Neural cell (in vitro differentiated cells): Measurements from ENCODE around the gene CATSPER1. TPM values are rescaled to one million over a fixed set of nuclear protein-coding genes. Genes with fewer than 3 reads are reported as not detected.

ENCODE experiments used
- H2AFZ ChIP-seq: fragments of 200-600, 300-800 bp; sonication (generic), shearing (Covaris generic); 2 replicates; pipeline ENCODE4 v1.6.0; 2014; ENCODE audit warnings: low read depth, mild to moderate bottlenecking, antibody characterized with exemption, low read length, moderate library complexity
- H3F3A ChIP-seq: fragments of 200-600 bp; shearing (Covaris generic); 2 replicates; pipeline ENCODE4 v1.6.1; 2016; ENCODE audit warnings: mild to moderate bottlenecking, moderate library complexity, mixed read lengths, antibody characterized with exemption, low read length; ENCODE audit not compliant: insufficient read depth, poor library complexity, severe bottlenecking
- H3K27ac ChIP-seq: fragments of 200-600, 300-800 bp; sonication (generic), shearing (Covaris generic); 2 replicates; pipeline ENCODE4 v1.5.1; 2014; ENCODE audit warnings: mild to moderate bottlenecking, low read length, moderate library complexity
- H3K27me3 ChIP-seq: fragments of 300-800, 200-600 bp; sonication (generic), shearing (Covaris generic); 2 replicates; pipeline ENCODE4 v1.6.0; 2014; ENCODE audit warnings: mild to moderate bottlenecking, low read depth, low read length, moderate library complexity; ENCODE audit not compliant: insufficient read depth
- H3K36me3 ChIP-seq: fragments of 300-800, 200-600 bp; sonication (generic), shearing (Covaris generic); 2 replicates; pipeline ENCODE4 v1.5.1; 2014; ENCODE audit warnings: mild to moderate bottlenecking, antibody characterized with exemption, low read length, moderate library complexity; ENCODE audit not compliant: insufficient read depth
- H3K4me2 ChIP-seq: fragments of 300-800, 200-600 bp; sonication (generic), shearing (Covaris generic); 2 replicates; pipeline ENCODE4 v1.6.0; 2014; ENCODE audit warnings: mild to moderate bottlenecking, low read length
- H3K4me3 ChIP-seq: fragments of 300-800, 200-600 bp; sonication (generic), shearing (Covaris generic); 2 replicates; pipeline ENCODE4 v1.5.1; 2014; ENCODE audit warnings: mild to moderate bottlenecking, low read length, moderate library complexity
- H3K79me2 ChIP-seq: fragments of 200-600 bp; shearing (Covaris generic); replicated peaks from 2 replicates; pipeline ENCODE4 v1.6.0; 2014; ENCODE audit warnings: mild to moderate bottlenecking, low read length, moderate library complexity; ENCODE audit not compliant: insufficient read depth
- H3K9ac ChIP-seq: fragments of 300-800, 200-600 bp; sonication (generic), shearing (Covaris generic); 2 replicates; pipeline ENCODE4 v1.6.1; 2016; ENCODE audit warnings: mild to moderate bottlenecking, low read length, mixed read lengths
- H3K9me2 ChIP-seq: fragments of 200-600 bp; shearing (Covaris generic); 2 replicates; pipeline ENCODE4 v1.6.1; 2016; ENCODE audit warnings: mild to moderate bottlenecking, low read length, mixed read lengths; ENCODE audit not compliant: insufficient read depth
- H3K9me3 ChIP-seq: fragments of 200-600, 300-800 bp; sonication (generic), shearing (Covaris generic); 2 replicates; pipeline ENCODE4 v1.6.1; 2016; ENCODE audit warnings: mild to moderate bottlenecking, mixed run types, low read length, moderate library complexity, mixed read lengths
- H4K20me1 ChIP-seq: fragments of 200-600 bp; shearing (Covaris generic); 2 replicates; pipeline ENCODE4 v1.6.1; 2016; ENCODE audit warnings: mild to moderate bottlenecking, mixed run types; ENCODE audit not compliant: insufficient read depth
- CTCF ChIP-seq: fragments of 450-650 bp; IDR thresholded peaks from 2 replicates; pipeline ENCODE4 v1.5.1; 2014; ENCODE audit warnings: antibody characterized with exemption, mild to moderate bottlenecking, moderate library complexity; ENCODE audit not compliant: poor library complexity, severe bottlenecking
- EP300 ChIP-seq: fragments of 450-650 bp; conservative IDR thresholded peaks from 2 replicates; pipeline ENCODE4 v1.6.1; 2014; ENCODE audit warnings: antibody characterized with exemption, mild to moderate bottlenecking, moderate library complexity; ENCODE audit not compliant: poor library complexity, severe bottlenecking
- EZH2 ChIP-seq: fragments of 200-600, 300-800 bp; shearing (Covaris generic), sonication (generic); IDR thresholded peaks from 2 replicates; pipeline ENCODE4 v1.6.1; 2014; ENCODE audit warnings: antibody characterized with exemption, low read length, borderline replicate concordance, mild to moderate bottlenecking; ENCODE audit not compliant: insufficient read depth, poor library complexity, severe bottlenecking
- POLR2AphosphoS5 ChIP-seq: IDR thresholded peaks from 2 replicates; pipeline ENCODE4 v1.6.1; 2012
- SMC3 ChIP-seq: fragments of 450-650 bp; conservative IDR thresholded peaks from 2 replicates; pipeline ENCODE4 v1.6.1; 2014; ENCODE audit warnings: antibody characterized with exemption, mild to moderate bottlenecking, moderate library complexity; ENCODE audit not compliant: poor library complexity
- TAF1 ChIP-seq: IDR thresholded peaks from 2 replicates; pipeline ENCODE4 v1.6.1; 2012; ENCODE audit warnings: low read depth
- polyA plus RNA-seq: library from polyadenylated mRNA; depleted of rRNA; stranded (reverse); fragments of >200 nt; gene quantifications from 2 replicates; pipeline ENCODE4 v1.2.3, GENCODE V29; 2014

The CATSPER1 gene
- polyA plus RNA-seq, 1 donor from 2014 or later: not detected

- Histone ChIP-seq H3K27ac (no peak overlapping the region), H2AFZ (no peak overlapping the region), H3K9me2 (no peaks in the 10 kb centered on the region), H3K4me3 (no peak overlapping the region), H3F3A (no peaks in the 10 kb centered on the region), H3K4me2 (no peak overlapping the region), H3K79me2 (no peaks in the 10 kb centered on the region), H3K9ac (no peak overlapping the region), H3K9me3 (no peaks in the 10 kb centered on the region), H4K20me1 (no peaks in the 10 kb centered on the region), H3K27me3 (no peaks in the 10 kb centered on the region), H3K36me3 (no peaks in the 10 kb centered on the region)
- TF ChIP-seq TAF1 (no peak), SMC3 (no peak), CTCF (no peak), EP300 (no peak)
These were observed 52.7 kb downstream of the CATSPER1 start for GRCh38 chr11:65973439-65974110.

- H3K9me2 ChIP-seq: no peaks in the 10 kb centered on the region
- H3K36me3 ChIP-seq: no peaks in the 10 kb centered on the region
- no peaks in the 10 kb centered on the region for H3K9me3 ChIP-seq
- H4K20me1 ChIP-seq: no peaks in the 10 kb centered on the region
- H3F3A ChIP-seq: no peaks in the 10 kb centered on the region
- H3K4me2 ChIP-seq: no peak overlapping the region
- H2AFZ ChIP-seq: no peak overlapping the region
- H3K4me3 ChIP-seq: no peak overlapping the region
- H3K79me2 ChIP-seq: no peaks in the 10 kb centered on the region
- no peak overlapping the region for H3K27ac ChIP-seq
- H3K9ac ChIP-seq: no peak overlapping the region
- TF ChIP-seq EP300: no peak
- no peak for TF ChIP-seq EZH2
- no peaks in the 10 kb centered on the region for H3K27me3 ChIP-seq
These were observed 54.2 kb downstream of the CATSPER1 start for GRCh38 chr11:65972116-65972515.

- no peak overlapping the region for H3K27ac ChIP-seq
- H3K27me3 ChIP-seq: no peaks in the 10 kb centered on the region
- H3K9me2 ChIP-seq: no peaks in the 10 kb centered on the region
- no peak overlapping the region for H3K9ac ChIP-seq
- no peak overlapping the region for H3K4me2 ChIP-seq
- H3K9me3 ChIP-seq: no peaks in the 10 kb centered on the region
- H3F3A ChIP-seq: no peaks in the 10 kb centered on the region
- no peaks in the 10 kb centered on the region for H4K20me1 ChIP-seq
- TF ChIP-seq TAF1 (no peak), POLR2AphosphoS5 (no peak)
- no peak overlapping the region for H3K4me3 ChIP-seq
- H3K79me2 ChIP-seq: peaks cover 3% of the 10 kb centered on the region
- no peak overlapping the region for H2AFZ ChIP-seq
- no peaks in the 10 kb centered on the region for H3K36me3 ChIP-seq
These were observed 57.4 kb downstream of the CATSPER1 start for GRCh38 chr11:65968600-65969482.
